Cardiac septum (tissue), 1 donor: ENCODE measurements around the gene GGTA1. TPM values are rescaled to one million over a fixed set of nuclear protein-coding genes. Genes with fewer than 3 reads are reported as not detected.
A peak's percentile ranks its signal among the peaks of the same experiment; 100 is the strongest.
"Not testable (repeated sequence)": the region's sequence is repeated elsewhere in the genome, so short reads cannot be mapped to it uniquely, and the experiment has no call there.

ENCODE experiments used
- DNase-seq: peaks from one replicate; pipeline ENCODE4 v3.0.0-alpha.2; 2020; ENCODE audit warnings: low spot score
- intact Hi-C: fragments of 100-400 bp; cut with DNase I; formaldehyde crosslinking; loops from one replicate; pipeline ENCODE4 v1.14.0; 2022
- long read RNA-seq: library from polyadenylated mRNA; unstranded; transcript quantifications from one replicate; pipeline ENCODE4 v2.0.0, GENCODE V29; 2021
- total RNA-seq: library from RNA; stranded (reverse); fragmentation: NEBNext Ultra II Directional; extraction: Animal tissue kit (Norgen Biotek cat#: 25700); gene quantifications from one replicate; pipeline ENCODE4 v1.2.1, GENCODE V29; 2021
- donor health status: DM: no; HTN: no; CAD: no.

The GGTA1 gene
- 8.8 TPM for total RNA-seq
- long read RNA-seq, transcript GGTA1P-203 (6 exons, 1,487 nt) = major isoform, 15 of 18 reads
- long read RNA-seq, partial matches to known transcripts = 0 of 18 reads
- long read RNA-seq, other reads (novel, unspliced or antisense) = 3 of 18 reads

DNA sequence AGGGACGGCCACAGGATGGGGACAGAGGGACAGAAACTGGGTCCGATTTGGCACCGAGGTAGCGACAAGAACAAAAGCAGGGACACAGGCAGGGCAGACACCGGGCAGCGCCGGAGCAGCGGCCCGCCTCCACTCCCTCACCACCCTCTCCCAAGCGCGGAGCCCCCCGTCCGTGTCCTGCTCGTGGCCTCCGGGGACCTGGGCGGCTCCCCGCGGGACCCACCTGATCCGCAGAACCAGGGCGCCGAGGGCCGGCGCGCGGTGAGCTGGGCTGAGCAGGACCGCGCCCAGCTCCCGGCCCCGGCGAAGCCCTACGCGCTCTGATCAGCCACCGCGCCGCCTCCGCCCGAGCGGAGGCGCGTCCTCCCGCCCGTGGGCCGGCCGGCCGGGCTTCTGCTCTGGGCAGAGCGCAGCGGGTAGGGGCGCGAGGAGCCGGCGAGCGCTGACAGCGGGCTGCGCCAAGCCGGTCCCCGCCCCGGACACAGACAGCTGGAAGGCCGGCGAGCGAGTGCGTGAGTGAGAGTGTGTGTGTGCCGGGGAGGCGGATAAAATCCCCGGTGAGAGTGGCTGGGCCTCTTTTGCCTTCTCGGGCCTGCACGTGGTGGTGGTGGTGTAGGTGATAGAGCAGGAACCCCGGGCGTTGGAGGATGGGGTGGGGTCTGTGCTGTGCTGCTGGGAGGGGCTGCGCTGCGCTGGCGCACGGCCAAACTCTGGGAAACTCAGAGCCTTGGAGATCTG lies at the start of gene GGTA1:
Gene GGTA1 (minus strand): TSS at position 418 of the 738 bp plus-strand sequence. CDS start 31,922 bp downstream, outside the sequence.
- intact Hi-C loops = loop anchor here (2.0 to 10.0 kb wide), 2 partner anchors 37 to 55 kb away; no protein-coding TSS in a partner anchor

GRCh38 chr9:121548666-121549065 lies 49.0 kb upstream of the GGTA1 start:
- DNase-seq = no peak
- intact Hi-C loops = loop anchor here (5.0 to 10.0 kb wide), 2 partner anchors 316 to 549 kb away; no protein-coding TSS in a partner anchor

More for the DNA sequence above, at the start of gene GGTA1:
- peak; percentile 84 for DNase-seq

GRCh38 chr9:121545875-121546423 lies 46.3 kb upstream of the GGTA1 start:
- intact Hi-C loops = loop anchor here (2.0 to 10.0 kb wide), 3 partner anchors 319 to 551 kb away; no protein-coding TSS in a partner anchor
- peak; percentile 97 for DNase-seq

DNA sequence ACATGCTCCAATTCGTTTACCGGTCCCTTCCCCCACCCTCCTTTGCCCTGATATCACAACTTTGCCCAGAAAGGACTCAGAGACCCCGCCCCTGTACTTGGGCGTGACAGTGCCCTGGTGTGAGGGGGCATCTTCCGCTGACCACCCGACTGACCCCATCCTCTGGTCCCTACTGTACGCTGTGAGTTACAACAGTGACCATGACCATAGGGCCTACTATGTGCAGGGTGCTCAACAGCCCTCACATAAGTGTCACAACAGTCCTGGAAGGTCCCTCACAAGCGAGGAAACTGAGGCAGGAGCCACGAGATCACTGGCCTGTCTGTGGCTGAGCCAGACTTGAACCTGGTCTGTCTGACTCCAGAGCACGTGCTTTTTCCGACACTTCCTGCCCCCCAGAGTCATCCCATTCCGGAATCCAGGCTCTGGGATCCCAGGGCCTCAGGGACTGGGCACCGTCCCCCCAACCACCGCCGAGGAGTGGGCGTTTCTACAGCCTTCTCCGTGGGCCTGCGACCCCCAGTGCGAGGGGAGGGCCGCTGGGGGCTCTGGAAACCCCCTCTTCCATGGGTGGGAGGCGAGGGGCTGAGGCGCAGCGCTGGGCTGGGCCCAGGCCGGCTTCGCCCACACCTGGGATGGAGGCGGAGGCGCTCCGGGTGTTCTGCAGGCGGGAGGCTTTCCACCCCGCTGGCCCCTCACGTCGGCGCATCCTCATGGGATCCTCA lies 45.7 kb upstream of the GGTA1 start:
- intact Hi-C loops = loop anchor here (5.0 to 10.0 kb wide), 2 partner anchors 319 to 552 kb away; no protein-coding TSS in a partner anchor
- DNase-seq = no peak

DNA sequence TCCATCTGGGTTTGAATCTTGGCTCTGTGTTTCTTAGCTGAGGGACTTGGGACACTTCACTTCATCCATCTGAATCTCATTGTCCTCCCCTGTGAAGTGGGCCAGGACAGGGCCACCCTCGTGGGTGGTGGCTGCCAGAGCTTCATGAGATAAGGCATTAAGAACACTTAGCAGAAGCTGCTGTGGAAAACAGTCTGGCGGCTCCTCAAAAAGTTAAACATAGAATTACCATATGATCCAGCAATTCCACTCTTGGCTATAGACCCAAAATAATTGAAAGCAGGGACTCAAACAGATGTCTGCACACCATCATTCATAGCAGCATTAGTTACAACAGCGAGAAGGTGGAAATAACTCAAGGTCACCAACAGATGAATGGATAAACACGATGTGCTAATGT lies 42.4 kb upstream of the GGTA1 start:
- intact Hi-C loops = loop anchor here (10.0 kb wide), 1 partner anchor 323 kb away; no protein-coding TSS in a partner anchor
- DNase-seq = no peak

- no peak for DNase-seq
- intact Hi-C loops = loop anchor here (2.0 to 10.0 kb wide), 2 partner anchors 78 to 324 kb away; no protein-coding TSS in a partner anchor
Measured at GRCh38 chr9:121541256-121541655, 41.6 kb upstream of the GGTA1 start.

DNA sequence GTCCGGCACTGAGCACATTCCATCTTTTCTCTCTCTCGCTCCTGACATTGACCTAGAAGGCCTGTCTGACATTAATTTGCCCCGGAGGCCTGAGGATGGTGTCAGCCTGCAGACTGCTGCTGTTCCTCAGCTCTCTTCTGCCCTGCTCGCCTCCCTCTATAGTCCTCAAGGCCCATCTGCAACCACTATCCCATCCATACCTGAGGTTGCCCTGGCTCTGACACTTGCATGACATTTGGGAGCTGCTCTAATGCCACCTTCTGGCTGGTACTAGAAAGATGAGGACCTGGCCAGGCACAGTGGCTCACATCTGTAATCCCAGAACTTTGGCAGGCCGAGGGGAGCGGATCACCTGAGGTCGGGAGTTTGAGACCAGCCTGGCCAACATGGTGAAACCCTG lies 38.6 kb upstream of the GGTA1 start:
- DNase-seq = no peak
- intact Hi-C loops = loop anchor here (10.0 kb wide), 1 partner anchor 223 kb away; no protein-coding TSS in a partner anchor

GRCh38 chr9:121537283-121537682 lies 37.6 kb upstream of the GGTA1 start:
- DNase-seq = no peak
- intact Hi-C loops = loop anchor here (10.0 kb wide), 1 partner anchor 222 kb away; no protein-coding TSS in a partner anchor

- intact Hi-C loops = loop anchor here (10.0 kb wide), 1 partner anchor 218 kb away; no protein-coding TSS in a partner anchor
- DNase-seq = no peak
Measured at GRCh38 chr9:121532881-121533280, 33.2 kb upstream of the GGTA1 start.

DNA sequence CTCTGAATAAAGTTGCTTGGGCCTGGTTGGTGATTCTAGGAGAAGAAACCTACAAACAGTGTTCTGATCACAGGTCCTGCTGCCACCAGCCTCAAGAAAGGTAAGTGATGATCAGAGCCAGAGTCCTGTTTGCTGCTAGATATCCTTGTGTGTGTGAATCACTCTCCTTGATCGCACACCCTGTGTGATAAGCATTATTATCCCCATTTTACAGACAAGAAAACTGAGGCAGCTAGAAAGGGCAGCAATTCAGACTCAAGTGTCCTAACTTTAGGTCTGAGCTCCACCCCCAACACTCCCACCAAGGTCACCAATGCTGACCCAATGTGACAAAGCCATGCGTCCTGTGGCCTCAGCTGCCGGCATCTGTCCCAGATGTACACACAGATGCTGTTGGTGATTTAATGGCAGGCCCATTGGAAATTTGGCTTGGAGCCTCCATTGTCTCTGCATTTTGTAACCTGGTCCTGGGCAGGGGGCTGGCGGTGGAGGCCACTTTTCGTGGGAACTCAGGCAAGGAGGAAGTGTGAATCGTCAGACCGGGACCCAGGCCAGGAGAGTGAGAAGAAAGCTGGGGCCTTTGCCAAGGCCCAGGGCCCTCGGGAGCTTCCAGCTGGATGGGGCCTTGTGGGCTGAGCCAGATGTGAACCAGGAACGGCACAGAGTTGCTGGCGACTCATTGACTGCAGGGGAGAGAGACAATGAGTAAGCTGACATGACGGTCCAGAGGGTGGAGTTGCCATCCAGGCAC lies 29.8 kb upstream of the GGTA1 start:
- intact Hi-C loops = no loop called here
- peak; percentile 95 for DNase-seq

GRCh38 chr9:121528642-121529041 lies 29.0 kb upstream of the GGTA1 start:
- no peak for DNase-seq
- intact Hi-C loops = no loop called here

DNA sequence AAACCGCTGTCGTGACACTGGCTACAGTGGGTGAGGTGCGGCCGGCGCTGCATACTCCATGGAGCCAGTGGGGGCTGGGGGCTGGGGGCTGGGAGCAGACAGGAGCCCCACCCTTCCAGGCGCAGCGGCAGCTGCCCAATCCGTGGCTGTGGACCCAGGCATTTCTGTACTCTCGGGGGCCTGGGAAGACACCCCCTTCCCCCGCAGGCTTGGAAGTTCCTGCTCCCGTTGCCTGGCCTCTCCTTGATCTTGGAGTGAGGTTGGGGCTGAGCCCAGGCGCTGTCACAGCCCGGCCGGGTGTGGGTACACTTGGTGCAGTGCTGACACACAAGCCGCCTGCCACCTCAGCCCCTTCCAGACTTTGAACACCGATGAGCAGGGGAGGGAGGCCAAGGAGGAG lies 27.7 kb upstream of the GGTA1 start:
- intact Hi-C loops = no loop called here
- no peak for DNase-seq

GRCh38 chr9:121519688-121520087 lies 20.0 kb upstream of the GGTA1 start:
- intact Hi-C loops, DNase-seq: not testable (repeated sequence)

DNA sequence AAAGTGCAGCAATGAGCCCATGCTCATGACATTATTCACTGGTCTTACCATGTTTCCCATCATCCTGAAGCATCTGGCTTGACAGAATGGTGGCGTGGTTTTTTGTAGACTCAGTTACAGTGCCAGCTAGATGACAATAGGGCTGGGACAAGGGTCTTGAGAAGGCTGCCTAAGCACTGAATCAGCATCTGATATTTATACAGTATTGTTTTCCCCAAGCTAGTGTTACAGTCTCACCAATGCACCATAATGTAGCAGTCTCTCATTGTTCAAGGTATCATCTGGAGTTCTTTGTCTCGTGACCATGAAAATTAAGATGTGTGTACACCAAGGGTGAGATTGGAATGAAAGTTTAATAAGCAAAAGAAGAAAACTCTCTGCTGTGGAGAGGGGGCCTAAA lies 19.0 kb upstream of the GGTA1 start:
- DNase-seq = no peak
- intact Hi-C loops = no loop called here

DNA sequence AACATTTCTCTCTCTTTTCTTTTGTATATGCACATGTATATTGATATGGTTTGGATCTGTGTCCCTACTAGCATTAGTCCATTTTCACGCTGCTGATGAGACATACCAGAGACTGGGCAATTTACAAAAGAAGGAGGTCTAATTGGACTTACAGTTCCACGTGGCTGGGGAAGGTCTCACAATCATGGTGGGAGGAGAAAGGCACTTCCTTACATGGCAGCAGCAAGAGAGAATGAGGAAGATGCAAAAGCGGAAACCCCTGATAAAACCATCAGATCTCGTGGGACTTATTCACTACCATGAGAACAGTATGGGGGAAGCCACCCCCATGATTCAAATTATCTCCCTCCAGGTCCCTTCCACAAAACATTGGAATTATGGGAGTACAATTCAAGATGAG lies 13.5 kb upstream of the GGTA1 start:
- DNase-seq, intact Hi-C loops: not testable (repeated sequence)

GRCh38 chr9:121510766-121511550 lies 11.3 kb upstream of the GGTA1 start:
- intact Hi-C loops = no loop called here
- no peak for DNase-seq

DNA sequence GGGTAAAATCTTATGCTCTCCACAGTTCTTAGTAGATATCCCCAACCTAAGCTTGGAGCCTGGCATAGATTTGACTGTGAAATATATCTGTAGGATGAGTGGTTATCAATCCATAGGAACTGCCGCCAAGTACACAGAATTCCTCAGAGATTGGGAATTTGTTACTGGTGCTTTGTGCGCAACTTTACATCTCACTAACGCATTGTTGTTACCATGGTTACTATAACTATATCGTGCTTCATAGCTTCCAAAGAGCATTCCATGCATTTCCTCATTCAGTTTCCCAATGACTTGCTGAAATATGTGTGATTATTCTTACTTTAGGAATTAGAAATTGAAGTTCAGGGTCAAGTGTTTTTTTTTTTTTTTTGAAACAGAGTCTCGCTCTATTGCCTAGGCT lies 9.5 kb upstream of the GGTA1 start:
- DNase-seq = no peak
- intact Hi-C loops = no loop called here

DNA sequence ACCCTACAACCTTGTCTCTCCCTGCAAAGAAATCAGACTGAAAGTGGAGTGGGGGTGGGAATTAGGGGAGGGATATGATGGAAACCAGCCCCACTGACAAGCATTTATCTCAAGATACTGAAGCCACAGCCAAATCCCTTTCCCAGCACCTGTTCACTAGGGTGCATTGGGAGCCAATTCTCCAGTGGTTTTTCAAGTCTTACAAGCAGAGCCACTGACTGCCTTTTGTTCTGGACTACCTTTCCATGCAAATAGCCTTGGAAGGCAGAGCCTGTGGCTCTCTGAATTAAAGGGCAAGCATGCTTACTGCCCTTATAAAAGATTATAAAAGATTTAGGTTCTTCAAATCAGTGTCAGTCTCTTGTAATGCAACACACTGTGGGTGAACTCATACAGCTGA lies 8.8 kb upstream of the GGTA1 start:
- no peak for DNase-seq
- intact Hi-C loops = no loop called here
